SK-N-SH (cell line): Measurements from ENCODE around the gene STT3A. TPM values are rescaled to one million over a fixed set of nuclear protein-coding genes. Genes with fewer than 3 reads are reported as not detected.

Experiments used
- CTCF ChIA-PET: fragments of 300-600, 350-600 bp; formaldehyde crosslinking; extraction: SDS; loops from one replicate; lab custom pipeline; 2021; lab: Yijun Ruan, JAX
- POLR2A ChIA-PET: fragments of 350-600 bp; sonication (Branson Sonifier 250); formaldehyde crosslinking; extraction: SDS; loops from one replicate; lab custom pipeline; 2020; ENCODE audit warnings: antibody characterized with exemption, inconsistent platforms; lab: Yijun Ruan, JAX
- DNase-seq: peaks from one replicate; pipeline ENCODE4 v3.0.0; 2012
- H2AFZ ChIP-seq: fragments of 200-600 bp; sonication (generic); 2 replicates; pipeline ENCODE4 v1.8.1; 2016; ENCODE audit warnings: antibody characterized with exemption, mild to moderate bottlenecking, low read depth
- H3F3A ChIP-seq: fragments of 200-600 bp; sonication (generic); replicated peaks from 2 replicates; pipeline ENCODE3; 2016; ENCODE audit warnings: antibody characterized with exemption, mild to moderate bottlenecking; ENCODE audit not compliant: insufficient read depth
- H3K27ac ChIP-seq, 2 experiments: fragments of 200-500 bp in 1 of 2; fragments of 200-600 bp in 1 of 2; sonication (Bioruptor generic) in 1 of 2; sonication (generic), shearing (Covaris generic) in 1 of 2; 2 replicates each; pipeline versions ENCODE4 v1.5.1 to v1.6.1; 2014 to 2016; ENCODE audit warnings: low read depth in 2 of 2, inconsistent platforms in 1 of 2, low read length in 1 of 2, mild to moderate bottlenecking in 1 of 2, mixed read lengths in 1 of 2
- H3K27me3 ChIP-seq: fragments of 200-600 bp; sonication (generic), shearing (Covaris generic); 2 replicates; pipeline ENCODE4 v1.6.1; 2016; ENCODE audit warnings: mixed run types; ENCODE audit not compliant: insufficient read depth
- H3K36me3 ChIP-seq, 2 experiments: fragments of 200-500 bp in 1 of 2; fragments of 200-600 bp in 1 of 2; sonication (Bioruptor generic) in 1 of 2; sonication (generic) in 1 of 2; replicated peaks in 1 of 2; 2 replicates each; pipeline versions ENCODE3 to v1.5.1; 2014 to 2016; ENCODE audit warnings: low read length in 1 of 2, mild to moderate bottlenecking in 1 of 2; ENCODE audit not compliant: insufficient read depth in 2 of 2, control insufficient read depth in 1 of 2
- H3K4me1 ChIP-seq, 2 experiments: fragments of 200-500 bp in 1 of 2; fragments of 200-600 bp in 1 of 2; sonication (Bioruptor generic) in 1 of 2; sonication (generic), shearing (Covaris generic) in 1 of 2; 2 replicates each; pipeline versions ENCODE4 v1.5.1 to v1.6.1; 2014 to 2016; ENCODE audit warnings: low read depth in 1 of 2, low read length in 1 of 2, mixed run types in 1 of 2; ENCODE audit not compliant: insufficient read depth in 2 of 2, control insufficient read depth in 1 of 2
- H3K4me2 ChIP-seq: fragments of 200-600 bp; sonication (generic), shearing (Covaris generic); 2 replicates; pipeline ENCODE4 v1.6.1; 2017; ENCODE audit warnings: mixed run types
- H3K4me3 ChIP-seq, 2 experiments: fragments of 200-500 bp in 1 of 2; fragments of 200-600 bp in 1 of 2; sonication (Bioruptor generic) in 1 of 2; sonication (generic), shearing (Covaris generic) in 1 of 2; 2 replicates each; pipeline versions ENCODE4 v1.5.1 to v1.8.1; 2014 to 2016; ENCODE audit warnings: low read depth in 2 of 2, inconsistent platforms in 1 of 2, low read length in 1 of 2, mild to moderate bottlenecking in 1 of 2, mixed read lengths in 1 of 2, moderate library complexity in 1 of 2
- H3K79me2 ChIP-seq: fragments of 200-600 bp; sonication (generic); 2 replicates; pipeline ENCODE4 v1.8.1; 2017; ENCODE audit warnings: mild to moderate bottlenecking; ENCODE audit not compliant: insufficient read depth
- H3K9ac ChIP-seq: fragments of 200-600 bp; sonication (generic); 2 replicates; pipeline ENCODE4 v1.6.1; 2017; ENCODE audit warnings: mixed run types
- H3K9me2 ChIP-seq: fragments of 200-600 bp; sonication (generic); 2 replicates; pipeline ENCODE4 v1.6.1; 2017; ENCODE audit warnings: mixed run types
- H3K9me3 ChIP-seq: fragments of 200-600 bp; sonication (generic); 2 replicates; pipeline ENCODE4 v1.6.1; 2017; ENCODE audit warnings: mixed run types, mild to moderate bottlenecking, moderate library complexity
- H4K20me1 ChIP-seq: fragments of 200-600 bp; sonication (generic); 2 replicates; pipeline ENCODE4 v1.6.1; 2017; ENCODE audit warnings: mild to moderate bottlenecking, mixed run types; ENCODE audit not compliant: insufficient read depth
- CTCF ChIP-seq: fragments of 200-600 bp; sonication (generic); IDR thresholded peaks from 2 replicates; pipeline ENCODE4 v1.6.1; 2017; ENCODE audit warnings: antibody characterized with exemption, mild to moderate bottlenecking, moderate library complexity
- ELF1 ChIP-seq: IDR thresholded peaks from 2 replicates; pipeline ENCODE4 v1.4.0; 2012
- FOSL2 ChIP-seq: IDR thresholded peaks from 2 replicates; pipeline ENCODE4 v1.4.0; 2012; ENCODE audit warnings: low read depth, mild to moderate bottlenecking, moderate library complexity, borderline replicate concordance
- GABPA ChIP-seq: IDR thresholded peaks from 2 replicates; pipeline ENCODE4 v1.4.0; 2012; ENCODE audit warnings: low read depth, mild to moderate bottlenecking
- GATA2 ChIP-seq: sonication (generic); formaldehyde crosslinking; IDR thresholded peaks from 2 replicates; pipeline ENCODE4 v1.5.0; 2020; ENCODE audit warnings: mild to moderate bottlenecking, missing genetic modification reagents
- MAX ChIP-seq: IDR thresholded peaks from 2 replicates; pipeline ENCODE4 v1.4.0; 2012; ENCODE audit warnings: low read depth
- MEF2A ChIP-seq: IDR thresholded peaks from 2 replicates; pipeline ENCODE4 v1.4.0; 2012; ENCODE audit warnings: low read depth, borderline replicate concordance
- MXI1 ChIP-seq: IDR thresholded peaks from 2 replicates; pipeline ENCODE4 v1.6.1; 2012; ENCODE audit warnings: mild to moderate bottlenecking, low read depth, low read length, improper control_type of control experiment
- NRF1 ChIP-seq: IDR thresholded peaks from 2 replicates; pipeline ENCODE4 v1.6.1; 2012; ENCODE audit warnings: low read depth, mild to moderate bottlenecking, low read length
- POLR2AphosphoS5 ChIP-seq: IDR thresholded peaks from 2 replicates; pipeline ENCODE4 v1.6.1; 2012; ENCODE audit warnings: low read depth, low read length
- RAD21 ChIP-seq: IDR thresholded peaks from 2 replicates; pipeline ENCODE4 v1.6.1; 2012; ENCODE audit warnings: mild to moderate bottlenecking, low read length
- REST ChIP-seq: IDR thresholded peaks from 2 replicates; pipeline ENCODE4 v1.6.1; 2012; ENCODE audit warnings: mild to moderate bottlenecking, low read depth, low read length, moderate library complexity
- RFX5 ChIP-seq: IDR thresholded peaks from 2 replicates; pipeline ENCODE4 v1.6.1; 2012; ENCODE audit warnings: mild to moderate bottlenecking, improper control_type of control experiment, low read length
- RXRA ChIP-seq: IDR thresholded peaks from 2 replicates; pipeline ENCODE4 v1.4.0; 2012; ENCODE audit warnings: low read depth, mild to moderate bottlenecking, borderline replicate concordance
- SIN3A ChIP-seq: IDR thresholded peaks from 2 replicates; pipeline ENCODE4 v1.6.1; 2012; ENCODE audit warnings: low read depth, mild to moderate bottlenecking, low read length, moderate library complexity, borderline replicate concordance
- TEAD4 ChIP-seq: IDR thresholded peaks from 2 replicates; pipeline ENCODE4 v1.4.0; 2012; ENCODE audit warnings: mild to moderate bottlenecking, borderline replicate concordance; ENCODE audit not compliant: insufficient read depth
- USF2 ChIP-seq: fragments of 150-350 bp; IDR thresholded peaks from 2 replicates; pipeline ENCODE4 v1.6.1; 2017; ENCODE audit warnings: antibody characterized with exemption, low read length, low read depth, borderline replicate concordance
- ZBTB33 ChIP-seq: IDR thresholded peaks from 2 replicates; pipeline ENCODE4 v1.4.0; 2012; ENCODE audit warnings: low read depth, borderline replicate concordance
- WGBS: methylation state at CpG from one replicate; pipeline ENCODE4 v1.1.6; 2017; ENCODE audit warnings: low lambda C conversion rate; 5-methylcytosine and 5-hydroxymethylcytosine counted together
- polyA plus RNA-seq, 3 experiments: library from polyadenylated mRNA; depleted of rRNA; stranded (reverse); fragments of >200 nt; gene quantifications; 2 replicates each; pipeline ENCODE4 v1.2.3, GENCODE V29; 2012

Gene STT3A
- polyA plus RNA-seq, 1 of the 3 experiments (the other 2 are of a cell fraction) = 101 TPM

- WGBS = 0% methylated on average over 1 of the region's 1 CpG
- no peaks in the 10 kb centered on the region; the same call in 1 of the 2 replicates for H3K27me3 ChIP-seq
- ChIA-PET POLR2A (no interaction called here), CTCF (no interaction called here)
- no peak overlapping the region for H3K27ac ChIP-seq
- H3K4me1 ChIP-seq = no peaks in the 10 kb centered on the region
- no peak overlapping the region for H2AFZ ChIP-seq
- no peaks in the 10 kb centered on the region for H4K20me1 ChIP-seq
- no peaks in the 10 kb centered on the region for H3K9me2 ChIP-seq
- no peak overlapping the region for H3K9ac ChIP-seq
- no peaks in the 10 kb centered on the region for H3F3A ChIP-seq
- no peaks in the 10 kb centered on the region for H3K36me3 ChIP-seq
- H3K4me2 ChIP-seq = no peak overlapping the region
- H3K4me3 ChIP-seq = no peak overlapping the region
- H3K79me2 ChIP-seq = no peaks in the 10 kb centered on the region
- no peaks in the 10 kb centered on the region for H3K9me3 ChIP-seq
- DNase-seq = no peak
- TF ChIP-seq USF2 (no peak), SIN3A (no peak), REST (no peak), MAX (no peak), NRF1 (no peak), GABPA (no peak), TEAD4 (no peak), CTCF (no peak), MXI1 (no peak), ELF1 (no peak), GATA2 (no peak), RFX5 (no peak), RXRA (no peak), ZBTB33 (no peak), FOSL2 (no peak), RAD21 (no peak), MEF2A (no peak), POLR2AphosphoS5 (no peak)
Measured at GRCh38 chr11:125551835-125552342, 40.8 kb upstream of the STT3A start.
